ENCODE results near the gene SMR3B.

GRCh38 chr4:70336043-70336442 lies 46.9 kb upstream of the SMR3B start:
- no peak for TF ChIP-seq CTCF (IDR thresholded peaks at IDR 0.05)
- no peak for TF ChIP-seq POLR2A (IDR thresholded peaks at IDR 0.05)
- no peak for TF ChIP-seq EP300 (IDR thresholded peaks at IDR 0.05)
